HG02571 (cell line): ENCODE data around the gene GJA5.

Experiments
- ATAC-seq: cut with Tn5 transposase; IDR thresholded peaks from one replicate; pipeline ENCODE4 v1.9.1; 2021; ENCODE audit warnings: mild to moderate bottlenecking, moderate library complexity; ENCODE audit not compliant: unreplicated experiment

GJA5 gene

DNA sequence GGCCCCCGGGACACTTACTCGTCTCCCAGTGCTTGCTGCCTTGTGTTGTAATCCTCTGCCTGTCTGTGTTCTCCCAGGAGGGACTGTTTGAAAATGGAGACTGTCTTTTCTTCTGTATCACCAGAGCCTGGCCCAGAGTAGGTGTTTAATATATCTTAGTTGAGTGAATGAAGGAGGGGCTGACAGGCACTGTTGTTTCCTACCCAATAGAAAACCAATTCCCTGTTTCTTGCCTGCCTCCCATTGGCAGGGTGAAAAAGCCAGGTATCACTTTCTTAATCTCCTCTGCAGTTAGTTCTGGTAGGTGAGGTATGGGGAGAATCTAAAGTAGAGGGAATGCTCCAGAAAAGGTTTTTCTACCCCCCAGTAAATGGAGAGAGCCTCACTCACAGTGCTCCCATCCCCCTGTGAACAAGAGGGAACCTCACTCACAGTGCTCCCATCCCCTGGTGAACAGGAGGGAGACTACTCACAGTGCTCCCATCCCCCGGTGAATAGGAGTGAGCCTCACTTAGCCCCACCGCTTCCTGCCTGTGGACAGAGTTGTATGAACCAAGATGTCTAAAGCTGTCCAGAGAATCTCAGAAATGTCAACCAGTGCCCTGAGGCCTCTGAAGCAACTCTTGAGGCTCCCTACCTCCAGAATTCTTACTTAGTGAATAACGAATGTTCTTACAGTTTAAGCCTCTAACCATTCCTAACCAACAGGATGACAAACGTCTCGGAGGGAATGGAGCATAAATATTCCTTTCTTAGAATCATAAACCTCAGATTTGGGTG lies at the start of gene GJA5:
GJA5 (minus strand) TSS at position 122 of the 780 bp plus-strand sequence. CDS start 1,364 bp downstream, outside the sequence.
- no peak for ATAC-seq

DNA sequence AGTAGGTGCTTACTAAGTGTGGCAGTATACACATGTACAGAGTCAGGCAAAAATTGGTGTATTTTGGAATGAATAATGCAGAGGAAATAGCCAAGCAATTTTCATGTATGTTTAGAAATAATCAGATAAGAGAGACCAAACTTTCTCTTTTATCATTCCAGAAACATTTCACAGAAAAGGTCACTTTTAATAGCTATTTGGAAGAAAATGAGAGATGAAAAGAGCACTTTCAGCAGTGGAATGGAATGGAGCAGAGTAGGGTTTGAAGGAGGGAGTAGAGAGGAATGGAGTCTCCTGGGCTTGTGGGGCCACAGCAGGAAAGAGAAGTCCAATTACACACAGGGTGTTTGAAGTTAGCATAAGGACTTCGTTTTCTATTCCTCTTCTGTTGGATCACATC lies 48.8 kb upstream of the GJA5 start:
- ATAC-seq = no peak

DNA sequence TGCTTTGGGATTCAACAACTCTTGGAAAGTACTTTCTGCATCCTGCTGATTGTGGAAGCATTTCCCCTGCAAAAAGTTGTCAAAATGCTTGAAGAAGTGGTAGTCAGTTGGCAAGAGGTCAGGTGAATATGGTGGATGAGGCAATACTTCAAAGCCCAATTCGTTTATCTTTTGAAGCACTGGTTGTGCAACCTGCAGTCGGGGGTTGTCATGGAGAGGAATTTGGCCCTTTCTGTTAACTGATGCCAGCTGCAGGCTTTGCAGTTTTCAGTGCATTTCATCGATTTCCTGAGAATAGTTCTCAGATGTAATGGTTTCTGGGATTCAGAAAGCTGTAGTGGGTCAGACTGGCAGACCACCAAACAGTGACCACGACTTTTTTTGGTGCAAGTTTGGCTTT lies 47.6 kb upstream of the GJA5 start:
- no peak for ATAC-seq

DNA sequence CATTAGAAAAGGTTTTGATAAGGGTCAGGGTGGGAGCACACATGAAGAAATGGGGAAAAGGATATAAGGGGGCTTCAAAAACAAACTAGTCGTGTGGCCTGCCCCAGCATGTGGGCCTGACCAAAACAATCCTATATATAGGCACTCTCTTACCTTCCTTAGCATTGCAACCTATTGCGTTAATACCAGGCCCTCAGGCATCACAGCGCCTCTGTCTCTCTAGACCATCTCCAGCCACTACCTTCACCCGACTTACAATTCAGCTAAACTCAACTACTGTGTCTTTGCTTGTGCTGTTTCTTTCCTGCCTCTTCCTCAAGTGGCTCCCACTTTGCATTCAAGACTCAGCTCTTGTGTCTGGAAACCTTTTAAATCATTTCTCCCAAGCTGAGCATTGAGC lies 47.0 kb upstream of the GJA5 start:
- no peak for ATAC-seq

DNA sequence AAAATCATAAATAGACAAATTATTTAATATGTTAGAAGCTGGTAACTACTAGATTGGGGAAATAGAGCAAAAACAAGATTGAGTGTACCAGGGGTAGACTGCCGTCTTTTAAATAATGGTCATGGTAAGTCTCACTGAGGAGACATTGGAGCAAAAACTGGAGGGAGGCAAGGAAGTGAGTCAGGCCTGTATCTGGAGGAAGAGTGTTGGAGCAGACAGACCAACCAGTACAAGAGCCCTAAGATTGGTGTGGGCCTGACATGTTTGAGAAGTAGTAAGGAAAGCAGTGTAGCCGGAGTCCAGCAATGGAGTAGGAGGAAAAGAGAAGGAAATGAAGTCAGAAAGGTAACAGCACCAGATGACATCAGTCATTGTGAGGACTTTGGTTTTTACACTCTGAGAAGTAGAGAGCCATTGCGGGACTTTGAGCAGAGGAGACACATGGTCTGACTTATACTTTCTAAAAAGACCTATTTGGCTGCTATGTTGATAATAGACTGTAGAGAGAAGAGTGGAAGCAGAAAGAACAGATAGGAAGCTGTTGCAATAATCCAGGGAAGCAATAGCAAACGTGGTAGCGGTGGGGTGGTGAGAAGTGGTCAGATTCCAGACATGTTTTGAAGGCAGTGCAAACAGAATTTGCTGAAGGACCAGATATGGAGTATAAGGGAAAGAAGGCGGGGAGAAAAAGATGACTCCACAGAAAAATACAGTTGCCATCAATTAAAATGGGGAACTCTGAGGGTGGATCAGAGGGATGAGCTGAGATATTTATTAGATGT lies 44.7 kb upstream of the GJA5 start:
- ATAC-seq = no peak

DNA sequence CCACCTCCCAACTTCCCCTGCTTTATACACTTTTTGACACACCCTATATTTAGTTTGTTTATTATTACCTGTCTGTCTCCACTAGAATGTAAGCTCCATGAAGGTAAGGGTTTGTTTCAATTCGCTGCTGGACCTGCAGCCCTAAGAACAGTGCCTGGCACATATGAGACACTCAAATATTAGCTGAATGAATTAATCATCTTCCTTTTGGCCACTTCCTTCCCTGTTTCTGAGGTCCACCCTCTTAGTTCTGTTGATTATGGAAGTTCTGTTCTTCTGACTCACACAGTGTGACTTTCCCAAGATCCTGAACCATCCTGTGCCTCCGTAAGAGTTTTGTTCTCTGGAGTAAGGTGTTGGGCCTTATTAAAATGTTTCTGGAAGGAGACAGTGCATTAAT lies 40.4 kb upstream of the GJA5 start:
- no peak for ATAC-seq

DNA sequence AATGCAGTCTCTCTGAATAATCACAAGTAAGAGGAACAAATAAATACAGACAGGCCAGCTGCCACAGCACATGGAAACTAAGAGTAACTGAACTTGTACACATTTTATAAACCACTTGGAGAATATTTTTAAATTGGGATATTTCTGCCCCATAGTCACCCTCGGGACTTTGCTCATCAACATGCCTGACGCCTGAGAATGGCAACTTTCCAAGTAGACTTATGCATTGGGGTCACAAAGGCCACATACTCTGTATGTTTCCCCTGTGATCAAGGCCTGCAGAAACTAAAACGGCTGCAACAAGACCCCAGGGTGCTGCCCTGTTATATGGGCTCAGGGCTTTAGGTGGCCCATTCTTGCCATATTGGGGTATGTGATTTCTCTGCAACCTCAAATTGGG lies 38.3 kb upstream of the GJA5 start:
- ATAC-seq = no peak

DNA sequence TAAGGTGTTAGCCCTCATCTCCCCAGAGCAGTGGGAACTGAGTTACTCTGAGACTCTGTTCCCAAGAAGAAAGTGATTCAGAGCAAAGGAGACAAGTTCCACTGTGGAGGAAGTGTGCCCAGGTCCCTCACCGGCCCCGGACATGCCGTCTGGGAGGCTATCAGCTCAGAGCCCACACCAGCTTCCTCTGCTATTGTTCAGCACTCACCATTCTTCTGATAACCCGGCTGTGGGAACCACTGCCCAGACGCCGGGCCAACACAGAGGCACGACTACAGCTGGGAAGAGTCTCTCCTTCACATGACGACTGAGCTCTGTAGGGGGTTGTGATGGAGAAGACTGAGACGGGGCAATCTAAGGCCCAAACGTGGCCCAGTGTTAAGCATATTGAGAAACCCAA lies 34.2 kb upstream of the GJA5 start:
- no peak for ATAC-seq

DNA sequence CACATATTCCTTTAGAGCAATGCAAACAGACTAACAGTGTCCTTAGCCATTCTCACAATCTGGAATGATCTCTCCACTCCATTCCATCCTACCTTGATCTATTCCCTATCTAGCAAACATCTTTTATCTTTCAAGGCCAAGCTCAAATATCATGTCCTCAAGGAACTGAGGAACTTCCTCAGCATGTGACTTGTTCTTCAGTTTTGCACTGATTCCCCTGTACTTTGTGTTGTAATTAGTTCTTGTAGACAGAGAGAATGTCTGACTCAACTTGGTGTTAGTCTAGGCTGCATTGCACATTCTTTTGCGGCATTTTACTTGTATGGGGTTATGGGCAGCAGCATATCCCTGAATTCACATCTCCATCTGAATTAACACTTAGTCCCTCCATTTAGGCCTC lies 31.5 kb upstream of the GJA5 start:
- ATAC-seq = no peak

DNA sequence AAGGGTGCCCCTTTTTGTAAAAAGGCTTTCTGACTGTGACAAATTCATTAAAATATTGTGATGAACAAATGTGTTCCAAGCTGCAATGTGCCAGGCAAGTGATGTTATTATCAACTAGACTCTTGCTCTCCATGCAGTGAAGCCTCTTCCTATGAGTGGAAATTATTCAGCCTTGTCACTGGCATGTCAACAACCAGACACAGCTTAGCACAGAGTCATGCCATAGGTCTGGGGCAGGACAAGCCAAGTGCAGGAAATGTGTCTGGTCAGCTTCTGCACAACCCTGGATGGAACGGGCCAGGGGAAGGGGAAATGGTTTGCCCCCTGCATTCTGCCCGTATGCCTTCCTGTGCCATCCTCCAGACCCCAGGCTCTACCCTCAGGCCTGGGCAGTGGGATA lies 27.4 kb upstream of the GJA5 start:
- ATAC-seq = no peak

DNA sequence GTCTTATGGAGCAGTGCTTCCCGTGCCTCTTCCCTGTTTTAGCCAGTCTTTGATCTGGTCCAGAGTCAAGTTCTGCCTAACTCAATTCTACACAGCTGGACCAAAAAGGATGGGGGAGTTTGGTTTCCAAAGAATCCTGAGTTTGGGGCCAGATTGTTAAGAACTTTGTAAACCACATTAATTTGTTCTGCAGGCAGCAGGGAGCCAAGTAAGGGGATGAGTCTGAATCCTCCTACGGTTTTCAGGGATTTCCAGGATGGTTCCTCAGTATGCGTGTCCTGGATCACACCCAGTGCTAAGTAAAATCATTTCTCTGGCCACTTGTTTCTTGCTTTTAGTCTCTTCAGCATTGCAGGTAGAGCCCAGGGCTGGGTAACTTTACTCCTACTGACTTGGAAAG lies 26.1 kb upstream of the GJA5 start:
- no peak for ATAC-seq

DNA sequence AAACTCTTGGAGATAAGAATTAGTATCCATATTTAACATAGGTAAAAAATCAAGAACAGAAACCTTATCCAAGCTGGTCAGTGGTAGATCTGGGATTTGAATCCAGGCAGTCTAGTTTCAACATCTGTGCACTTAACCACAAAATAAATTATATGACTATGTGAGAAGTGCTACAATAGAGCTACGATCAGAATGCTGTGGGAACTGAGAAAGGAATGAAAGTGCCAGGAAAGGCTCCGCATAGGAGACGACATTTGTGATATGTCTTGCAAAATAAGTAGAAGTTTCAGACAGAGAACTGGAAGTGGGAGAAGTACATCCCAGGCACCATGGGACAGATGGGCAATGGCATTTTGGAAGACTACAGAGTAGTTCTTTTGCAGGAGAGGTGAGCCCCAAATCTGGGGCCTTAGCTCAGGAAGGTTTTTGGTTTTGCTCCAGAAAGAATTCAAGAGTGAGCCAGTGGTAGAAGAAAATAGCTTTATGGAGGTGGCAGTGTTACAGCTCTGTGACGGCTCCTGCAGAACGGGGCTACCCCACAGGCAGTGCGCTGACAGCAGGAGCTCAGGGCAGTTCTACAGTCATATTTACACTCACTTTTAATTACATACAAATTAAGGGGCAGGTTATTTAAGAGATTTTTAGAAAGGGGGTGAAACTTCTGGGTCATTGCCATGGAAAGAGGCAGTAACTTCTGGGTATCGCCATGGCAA lies 25.5 kb upstream of the GJA5 start:
- no peak for ATAC-seq

DNA sequence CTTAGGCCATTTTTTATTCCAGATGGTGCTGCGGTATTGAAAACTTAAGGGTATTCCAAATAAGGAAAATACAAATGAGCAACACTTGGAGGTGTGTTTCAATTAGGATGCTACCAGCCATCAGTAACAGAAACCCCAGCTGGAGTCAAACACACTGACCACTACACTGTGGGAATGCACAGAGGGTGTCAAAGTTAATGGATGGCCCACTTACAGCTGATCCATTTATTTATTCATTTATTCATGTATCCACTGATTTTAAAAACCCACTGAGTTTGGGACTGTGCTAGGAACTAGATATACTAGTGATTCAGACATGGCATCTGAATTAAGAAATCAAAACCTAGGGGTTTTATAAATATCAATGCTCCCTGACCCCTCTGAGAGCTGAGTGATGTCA lies 24.5 kb upstream of the GJA5 start:
- no peak for ATAC-seq

DNA sequence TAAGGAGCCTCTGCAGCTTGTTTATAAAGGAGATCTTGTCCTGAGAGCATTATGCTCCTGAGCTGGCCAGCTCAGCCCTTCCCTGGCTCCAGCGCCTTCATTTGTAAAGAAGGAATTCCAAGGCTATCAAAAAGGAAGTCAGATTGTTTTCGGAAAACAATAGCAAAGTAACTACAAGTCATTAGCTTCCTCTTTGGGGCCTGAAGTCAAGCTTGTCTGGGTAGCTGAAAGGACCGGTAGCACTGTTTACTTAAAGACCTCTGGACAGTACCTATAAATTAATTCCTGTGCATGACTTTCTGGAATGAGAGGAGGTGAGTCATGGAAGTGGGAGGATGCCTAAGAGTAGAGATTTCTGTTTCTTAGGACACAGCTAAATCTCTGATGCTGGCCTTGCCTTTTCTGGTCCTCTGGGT lies 20.7 kb upstream of the GJA5 start:
- no peak for ATAC-seq

DNA sequence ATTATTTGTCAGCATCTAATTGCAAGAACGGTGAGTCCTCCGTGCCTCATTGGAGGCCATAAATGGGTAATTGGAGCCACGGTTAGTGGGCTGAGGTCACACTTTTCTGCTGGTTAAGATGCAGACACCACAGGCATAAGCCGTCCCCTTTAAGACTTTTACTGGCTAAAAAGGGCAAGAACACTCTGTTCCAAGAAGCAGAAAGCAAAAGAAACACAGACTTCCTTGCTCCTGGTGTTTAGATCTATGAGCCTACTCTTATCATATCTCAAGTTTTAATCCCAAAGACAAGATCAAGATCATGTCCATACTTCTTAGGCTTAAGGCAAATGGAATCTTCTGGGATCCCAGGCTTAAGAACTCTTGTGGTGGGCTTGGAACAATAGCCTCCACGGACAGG lies 17.3 kb upstream of the GJA5 start:
- ATAC-seq = no peak

DNA sequence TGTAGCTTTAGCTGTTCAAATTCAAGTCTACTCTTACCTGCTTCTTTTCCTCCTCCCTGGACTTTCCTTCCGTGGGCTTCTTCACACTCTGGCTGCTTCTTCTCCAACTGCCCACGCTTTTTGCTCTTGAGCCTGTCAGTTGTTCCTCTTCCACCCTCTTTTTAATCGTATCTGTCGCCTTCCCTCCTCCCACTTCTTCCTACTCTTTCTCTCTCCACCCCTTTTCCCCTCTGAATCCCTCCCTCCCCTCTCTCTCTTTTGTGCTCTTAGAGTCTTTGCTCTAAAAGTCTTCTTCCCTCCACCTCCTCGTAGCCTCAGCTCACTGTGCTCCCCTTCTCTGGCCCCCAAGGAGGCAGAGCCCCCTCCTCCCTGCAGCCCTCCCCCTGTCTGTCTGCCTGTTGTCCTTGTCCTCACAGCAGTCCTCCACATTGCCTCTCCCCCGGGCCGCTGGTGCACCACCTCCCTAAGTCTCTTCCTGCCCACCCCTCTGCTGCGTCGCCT lies 12.9 kb upstream of the GJA5 start:
- ATAC-seq = no peak

DNA sequence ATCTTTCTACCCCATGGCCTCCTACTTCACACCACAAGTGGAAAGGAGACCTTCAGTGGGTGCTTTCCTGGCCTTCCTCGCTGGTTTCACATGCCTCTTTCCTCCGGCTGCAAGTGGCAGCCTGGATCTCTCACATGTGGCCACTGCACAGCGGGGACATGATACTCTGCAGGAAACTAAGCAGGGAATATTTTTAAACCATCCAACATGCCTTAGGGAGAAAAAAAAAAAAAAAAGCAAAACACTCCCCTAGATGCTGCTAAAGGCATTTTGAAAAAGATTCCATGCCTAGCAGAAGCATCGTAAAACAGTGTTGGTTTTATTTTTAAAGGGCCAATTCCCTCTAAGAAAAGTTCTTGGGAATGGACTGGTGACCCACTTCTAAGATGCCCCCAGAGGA lies 12.2 kb upstream of the GJA5 start:
- ATAC-seq = no peak

DNA sequence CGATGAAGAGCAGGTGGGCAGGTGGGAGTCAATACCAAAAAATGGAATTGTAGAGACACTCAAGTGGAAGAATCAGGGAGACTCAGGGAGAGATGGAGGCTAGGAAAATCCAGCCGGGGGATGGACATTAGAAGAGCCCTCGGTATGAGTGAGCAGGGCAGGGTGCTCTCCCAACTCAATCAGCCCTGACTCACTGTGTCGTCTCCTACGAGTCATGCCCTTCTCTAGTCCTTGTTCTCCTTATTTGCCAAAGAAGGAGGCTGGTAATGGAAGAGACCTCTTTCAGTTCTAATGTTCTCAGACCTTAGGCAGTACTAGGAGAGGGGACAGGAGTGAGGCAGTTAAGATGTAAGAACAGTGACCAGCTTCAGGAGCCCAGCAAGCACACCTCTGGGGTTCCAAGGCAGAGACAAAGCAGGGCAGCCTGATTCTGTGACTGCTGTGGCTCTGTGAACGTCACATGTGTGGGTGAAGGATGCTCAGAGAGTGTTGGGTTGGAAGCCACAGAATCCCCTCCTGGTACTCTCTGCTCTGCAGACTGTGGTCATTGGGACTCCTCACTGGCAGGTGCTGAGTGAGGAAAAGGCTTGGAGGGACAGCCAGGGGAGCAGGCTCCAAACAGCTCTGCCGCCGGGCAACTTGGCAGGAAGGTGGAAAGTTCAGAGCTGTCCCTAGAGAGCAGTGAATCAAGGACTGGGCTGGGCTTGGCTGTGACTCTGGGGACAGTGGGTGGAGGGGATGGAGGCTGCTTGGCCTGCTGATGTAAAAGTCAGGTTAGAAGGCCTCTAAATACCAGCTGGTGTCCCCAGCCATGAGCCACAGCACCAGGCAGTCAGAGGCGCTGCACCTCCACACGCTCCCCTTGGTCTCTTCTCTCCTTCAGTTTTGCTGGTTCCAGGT lies 11.1 kb upstream of the GJA5 start:
- no peak for ATAC-seq

DNA sequence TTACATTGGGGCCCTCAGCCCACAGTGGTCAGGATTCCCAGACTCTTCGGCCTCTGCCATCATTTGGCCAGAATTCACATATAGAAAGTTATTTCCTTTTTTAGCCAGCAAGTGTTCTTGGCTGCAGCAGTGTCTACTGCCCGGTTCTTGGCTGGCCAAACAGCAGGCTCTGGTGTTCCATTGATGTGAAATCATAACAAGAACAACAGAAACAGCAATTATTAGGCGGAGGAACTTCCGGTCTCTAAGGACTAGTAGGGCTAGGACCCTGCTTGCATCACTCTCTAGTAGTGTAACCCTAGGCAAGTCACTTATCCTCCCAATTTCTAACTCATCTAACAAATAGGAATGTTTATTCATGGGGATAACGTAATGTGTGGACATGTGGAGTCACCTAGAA lies 8.7 kb upstream of the GJA5 start:
- no peak for ATAC-seq

DNA sequence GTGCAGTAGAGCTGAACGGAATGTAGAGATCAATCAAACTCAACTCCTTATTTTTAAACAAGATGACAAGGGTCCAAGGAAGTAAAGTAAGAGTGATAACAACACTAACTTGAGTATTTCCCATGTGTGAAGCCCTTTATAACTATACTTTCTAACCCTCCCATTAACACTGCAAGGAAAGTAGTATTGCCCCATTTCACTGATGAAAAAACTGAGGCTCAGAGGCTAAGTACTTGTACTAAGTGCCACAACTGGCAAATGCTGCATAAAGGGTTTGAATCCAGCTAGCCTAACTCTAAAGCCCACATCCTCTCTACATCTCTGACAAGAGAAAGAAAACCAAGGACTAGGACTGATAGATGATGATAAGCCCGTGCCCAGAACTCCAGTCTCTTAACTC lies 8.2 kb upstream of the GJA5 start:
- ATAC-seq = no peak

DNA sequence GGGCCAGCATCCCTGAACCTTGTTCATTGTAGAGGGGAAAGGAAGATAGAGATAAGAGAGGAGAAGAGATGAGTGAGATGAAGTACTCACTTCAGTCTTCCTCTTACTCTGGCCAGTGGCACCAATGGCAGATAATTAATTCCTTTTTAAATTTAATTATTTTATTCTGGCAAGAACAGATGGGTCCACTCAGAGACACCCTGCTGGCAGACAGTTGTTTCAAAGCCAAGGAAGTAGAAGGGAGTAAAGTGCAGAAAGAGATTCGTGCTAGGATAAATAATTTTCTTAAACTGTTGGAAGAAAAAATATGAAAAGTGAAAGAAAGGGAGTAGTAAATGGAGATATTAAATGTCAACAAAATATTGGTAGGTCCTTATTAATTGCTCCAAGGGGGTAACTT lies 7.7 kb upstream of the GJA5 start:
- no peak for ATAC-seq
